Gastroesophageal sphincter (tissue), 3 donors: Measurements from ENCODE around the gene TBRG4.

Experiments used
- CTCF ChIP-seq, 4 experiments: fragments of 200-600 bp in 2 of 4; fragments of 450-650 bp in 2 of 4; sonication (generic) in 1 of 4; IDR thresholded peaks; one replicate each; pipeline ENCODE4 v1.5.1; 2017 to 2019; ENCODE audit warnings: antibody characterized with exemption in 4 of 4, mild to moderate bottlenecking in 2 of 4, moderate library complexity in 2 of 4
- POLR2A ChIP-seq, 2 donors: fragments of 450-650 bp; IDR thresholded peaks; one replicate each; pipeline ENCODE4 v1.6.1; 2017; ENCODE audit warnings: antibody characterized with exemption in 2 of 2, mild to moderate bottlenecking in 2 of 2, moderate library complexity in 1 of 2

- no peak for TF ChIP-seq CTCF (IDR thresholded peaks at IDR 0.05)
- TF ChIP-seq POLR2A (IDR thresholded peaks at IDR 0.05), result no peak
Observed at GRCh38 chr7:45089341-45089891, 22.1 kb downstream of the TBRG4 start.
